ENCODE data around the gene TEAD2.

The TEAD2 gene

DNA sequence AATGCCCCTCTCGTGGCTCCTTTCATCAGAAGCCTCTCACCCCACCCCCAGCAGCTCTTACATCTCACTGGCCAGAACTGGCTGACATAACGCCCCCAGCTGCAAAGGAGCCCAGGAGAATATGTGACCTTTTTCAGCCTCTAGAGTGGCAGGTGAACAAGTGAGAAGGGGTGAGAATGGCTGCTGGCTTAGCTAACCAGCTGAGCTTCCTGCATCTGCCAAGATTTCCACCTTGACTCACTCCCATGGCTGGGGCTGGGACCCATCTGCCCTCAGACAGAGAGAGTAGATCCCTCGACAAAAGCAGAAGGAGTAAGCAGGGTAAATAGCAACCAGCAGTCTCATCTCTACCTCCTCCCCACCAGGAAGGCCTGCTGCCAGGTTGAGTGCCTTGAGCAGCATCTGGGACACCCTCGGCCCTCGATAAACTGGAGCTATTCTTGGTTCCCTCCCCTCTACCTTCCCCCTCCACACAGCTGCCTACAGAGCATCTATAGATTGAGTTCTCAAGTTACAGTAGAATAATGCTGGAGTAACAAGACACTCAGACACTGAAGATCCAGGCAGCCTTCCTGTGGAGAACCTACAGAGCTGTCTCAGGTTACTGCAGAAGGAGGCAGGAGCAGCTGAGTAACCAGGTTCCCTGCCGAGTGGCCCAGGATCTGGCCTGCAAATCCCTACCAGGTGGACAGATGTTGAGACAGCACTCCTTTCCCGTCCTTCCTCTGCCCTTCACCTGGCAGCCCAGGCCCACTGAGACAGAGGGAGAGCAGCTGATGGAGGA, 41.4 kb upstream of the TEAD2 start:
- H3K79me2 ChIP-seq (ENCODE audit: insufficient read depth, low read length): no peaks in the 10 kb centered on the region
- no peak overlapping the region for H3K4me3 ChIP-seq (ENCODE audit: low read depth in 1 of 2, low read length in 2 of 2)
- H3K9me3 ChIP-seq (ENCODE audit: insufficient read depth, low read length, severe bottlenecking): no peaks in the 10 kb centered on the region
- ATAC-seq (ENCODE audit: insufficient read depth, low read depth) (no peak), DNase-seq (no peak)
- TF ChIP-seq EZH2 (IDR thresholded peaks at IDR 0.05; ENCODE audit: borderline replicate concordance, low read depth, low read length, severe bottlenecking): no peak
- TF ChIP-seq CTCF (IDR thresholded peaks at IDR 0.05; ENCODE audit: borderline replicate concordance, extremely low read depth, low read length, poor library complexity, severe bottlenecking): no peak
- no peaks in the 10 kb centered on the region for H3K36me3 ChIP-seq (ENCODE audit: insufficient read depth, low read length)
- H3K27ac ChIP-seq (ENCODE audit: low read length): no peak overlapping the region
- no peak overlapping the region for H3K4me2 ChIP-seq (ENCODE audit: insufficient read depth, low read length)
- no peaks in the 10 kb centered on the region for H3K27me3 ChIP-seq (ENCODE audit: insufficient read depth, low read length, poor library complexity)
- no peak overlapping the region for H3K9ac ChIP-seq (ENCODE audit: low read depth, low read length)
- H4K20me1 ChIP-seq (ENCODE audit: insufficient read depth, low read length): no peaks in the 10 kb centered on the region
- no peaks in the 10 kb centered on the region for H3K4me1 ChIP-seq (ENCODE audit: insufficient read depth, low read length)
- H2AFZ ChIP-seq (ENCODE audit: low read depth, low read length): no peak overlapping the region

- Histone ChIP-seq H3K36me3 (ENCODE audit: insufficient read depth, low read length) (no peaks in the 10 kb centered on the region), H4K20me1 (ENCODE audit: insufficient read depth, low read length) (no peaks in the 10 kb centered on the region), H3K9me3 (ENCODE audit: insufficient read depth, low read length, severe bottlenecking) (no peaks in the 10 kb centered on the region), H3K9ac (ENCODE audit: low read depth, low read length) (no peak overlapping the region), H2AFZ (ENCODE audit: low read depth, low read length) (no peak overlapping the region), H3K27ac (ENCODE audit: low read length) (no peak overlapping the region), H3K79me2 (ENCODE audit: insufficient read depth, low read length) (no peaks in the 10 kb centered on the region), H3K4me3 (ENCODE audit: low read depth in 1 of 2, low read length in 2 of 2) (no peak overlapping the region), H3K4me1 (ENCODE audit: insufficient read depth, low read length) (no peaks in the 10 kb centered on the region), H3K4me2 (ENCODE audit: insufficient read depth, low read length) (no peak overlapping the region), H3K27me3 (ENCODE audit: insufficient read depth, low read length, poor library complexity) (no peaks in the 10 kb centered on the region)
- DNase-seq (no peak), ATAC-seq (ENCODE audit: insufficient read depth, low read depth) (no peak)
- TF ChIP-seq EZH2 (IDR thresholded peaks at IDR 0.05; ENCODE audit: borderline replicate concordance, low read depth, low read length, severe bottlenecking): no peak
- no peak for TF ChIP-seq CTCF (IDR thresholded peaks at IDR 0.05; ENCODE audit: borderline replicate concordance, extremely low read depth, low read length, poor library complexity, severe bottlenecking)
These were observed 37.8 kb upstream of the TEAD2 start for GRCh38 chr19:49400029-49400428.

GRCh38 chr19:49398931-49399330, 36.7 kb upstream of the TEAD2 start:
- no peaks in the 10 kb centered on the region for H3K9me3 ChIP-seq (ENCODE audit: insufficient read depth, low read length, severe bottlenecking)
- no peak for TF ChIP-seq EZH2 (IDR thresholded peaks at IDR 0.05; ENCODE audit: borderline replicate concordance, low read depth, low read length, severe bottlenecking)
- TF ChIP-seq CTCF (IDR thresholded peaks at IDR 0.05; ENCODE audit: borderline replicate concordance, extremely low read depth, low read length, poor library complexity, severe bottlenecking): no peak
- no peak overlapping the region for H3K9ac ChIP-seq (ENCODE audit: low read depth, low read length)
- H3K4me2 ChIP-seq (ENCODE audit: insufficient read depth, low read length): no peak overlapping the region
- H3K4me1 ChIP-seq (ENCODE audit: insufficient read depth, low read length): no peaks in the 10 kb centered on the region
- no peaks in the 10 kb centered on the region for H3K79me2 ChIP-seq (ENCODE audit: insufficient read depth, low read length)
- no peak for DNase-seq
- no peak overlapping the region for H2AFZ ChIP-seq (ENCODE audit: low read depth, low read length)
- no peaks in the 10 kb centered on the region for H4K20me1 ChIP-seq (ENCODE audit: insufficient read depth, low read length)
- no peak for ATAC-seq (ENCODE audit: insufficient read depth, low read depth)
- no peak overlapping the region for H3K27ac ChIP-seq (ENCODE audit: low read length)
- no peaks in the 10 kb centered on the region for H3K36me3 ChIP-seq (ENCODE audit: insufficient read depth, low read length)
- H3K27me3 ChIP-seq (ENCODE audit: insufficient read depth, low read length, poor library complexity): no peaks in the 10 kb centered on the region
- no peak overlapping the region for H3K4me3 ChIP-seq (ENCODE audit: low read depth in 1 of 2, low read length in 2 of 2)

All from DND-41 (cell line).